WERI-Rb-1 (cell line): ENCODE results near the gene SCP2D1.

Source experiments
- DNase-seq: peaks from one replicate; pipeline ENCODE4 v3.0.0-alpha.2; 2020
- H3K27ac ChIP-seq: fragments of 250-450 bp; sonication (Bioruptor Pico); 2 replicates; pipeline ENCODE4 v1.5.1; 2020; ENCODE audit warnings: mild to moderate bottlenecking, moderate library complexity
- H3K27me3 ChIP-seq: fragments of 250-450 bp; sonication (Bioruptor Pico); 2 replicates; pipeline ENCODE4 v1.5.1; 2021; ENCODE audit warnings: mild to moderate bottlenecking, low read depth, moderate library complexity; ENCODE audit not compliant: insufficient read depth, severe bottlenecking
- H3K36me3 ChIP-seq: fragments of 250-450 bp; sonication (Bioruptor Pico); 2 replicates; pipeline ENCODE4 v1.5.1; 2020; ENCODE audit warnings: mild to moderate bottlenecking, moderate library complexity
- H3K4me3 ChIP-seq: 2 replicates; pipeline ENCODE4 v1.5.1; 2011; ENCODE audit warnings: low read depth, mild to moderate bottlenecking, control low read depth, low read length
- H3K9me3 ChIP-seq: fragments of 250-450 bp; sonication (Bioruptor Pico); 2 replicates; pipeline ENCODE4 v1.5.1; 2021; ENCODE audit warnings: mild to moderate bottlenecking, moderate library complexity; ENCODE audit not compliant: severe bottlenecking
- TF ChIP-seq, protein P1 (sequence below): IDR thresholded peaks from 2 replicates; pipeline ENCODE4 v1.5.1; 2011; ENCODE audit warnings: low read depth, mild to moderate bottlenecking, control low read depth, inconsistent platforms, low read length

The SCP2D1 gene

DNA sequence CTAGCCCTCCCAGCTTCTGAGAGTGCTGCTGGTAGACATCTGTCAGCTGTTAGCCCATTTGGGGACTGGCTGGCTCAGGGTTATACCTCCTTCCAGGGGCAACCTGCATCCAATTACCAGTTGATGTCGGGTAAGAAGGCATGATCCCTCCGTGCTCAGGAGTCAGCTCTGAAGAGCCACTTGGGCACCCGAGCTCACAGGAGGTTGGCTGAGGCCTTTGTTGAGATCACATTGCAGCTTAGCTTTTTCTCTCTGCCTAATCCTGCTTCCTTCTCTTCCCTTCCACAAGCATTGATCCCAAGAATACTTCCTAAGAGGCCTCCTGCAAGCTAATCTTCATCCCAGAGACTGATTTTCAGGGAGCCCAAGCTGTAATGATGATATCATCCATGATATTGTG lies 35.5 kb downstream of the SCP2D1 start:
- peaks cover 59% of the 10 kb centered on the region for H3K27me3 ChIP-seq

GRCh38 chr20:18851629-18852028 lies 38.0 kb downstream of the SCP2D1 start:
- Histone ChIP-seq H3K27ac (no peak overlapping the region), H3K27me3 (peaks cover 47% of the 10 kb centered on the region), H3K4me3 (no peak overlapping the region), H3K36me3 (no peaks in the 10 kb centered on the region), H3K9me3 (no peaks in the 10 kb centered on the region)
- no peak for DNase-seq
- TF ChIP-seq, protein P1, sequence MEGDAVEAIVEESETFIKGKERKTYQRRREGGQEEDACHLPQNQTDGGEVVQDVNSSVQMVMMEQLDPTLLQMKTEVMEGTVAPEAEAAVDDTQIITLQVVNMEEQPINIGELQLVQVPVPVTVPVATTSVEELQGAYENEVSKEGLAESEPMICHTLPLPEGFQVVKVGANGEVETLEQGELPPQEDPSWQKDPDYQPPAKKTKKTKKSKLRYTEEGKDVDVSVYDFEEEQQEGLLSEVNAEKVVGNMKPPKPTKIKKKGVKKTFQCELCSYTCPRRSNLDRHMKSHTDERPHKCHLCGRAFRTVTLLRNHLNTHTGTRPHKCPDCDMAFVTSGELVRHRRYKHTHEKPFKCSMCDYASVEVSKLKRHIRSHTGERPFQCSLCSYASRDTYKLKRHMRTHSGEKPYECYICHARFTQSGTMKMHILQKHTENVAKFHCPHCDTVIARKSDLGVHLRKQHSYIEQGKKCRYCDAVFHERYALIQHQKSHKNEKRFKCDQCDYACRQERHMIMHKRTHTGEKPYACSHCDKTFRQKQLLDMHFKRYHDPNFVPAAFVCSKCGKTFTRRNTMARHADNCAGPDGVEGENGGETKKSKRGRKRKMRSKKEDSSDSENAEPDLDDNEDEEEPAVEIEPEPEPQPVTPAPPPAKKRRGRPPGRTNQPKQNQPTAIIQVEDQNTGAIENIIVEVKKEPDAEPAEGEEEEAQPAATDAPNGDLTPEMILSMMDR: no peak

More for the DNA sequence above, 35.5 kb downstream of the SCP2D1 start:
- Histone ChIP-seq H3K27ac (no peak overlapping the region), H3K36me3 (no peaks in the 10 kb centered on the region), H3K4me3 (no peak overlapping the region), H3K9me3 (no peaks in the 10 kb centered on the region)
- TF ChIP-seq, protein P1: no peak
- peak; percentile 64 for DNase-seq

- Histone ChIP-seq H3K4me3 (no peak overlapping the region), H3K27ac (no peak overlapping the region), H3K9me3 (no peaks in the 10 kb centered on the region), H3K27me3 (peaks cover 41% of the 10 kb centered on the region), H3K36me3 (no peaks in the 10 kb centered on the region)
- DNase-seq: no peak
- TF ChIP-seq, protein P1: no peak
Observed at GRCh38 chr20:18852318-18852717, 38.7 kb downstream of the SCP2D1 start.

DNA sequence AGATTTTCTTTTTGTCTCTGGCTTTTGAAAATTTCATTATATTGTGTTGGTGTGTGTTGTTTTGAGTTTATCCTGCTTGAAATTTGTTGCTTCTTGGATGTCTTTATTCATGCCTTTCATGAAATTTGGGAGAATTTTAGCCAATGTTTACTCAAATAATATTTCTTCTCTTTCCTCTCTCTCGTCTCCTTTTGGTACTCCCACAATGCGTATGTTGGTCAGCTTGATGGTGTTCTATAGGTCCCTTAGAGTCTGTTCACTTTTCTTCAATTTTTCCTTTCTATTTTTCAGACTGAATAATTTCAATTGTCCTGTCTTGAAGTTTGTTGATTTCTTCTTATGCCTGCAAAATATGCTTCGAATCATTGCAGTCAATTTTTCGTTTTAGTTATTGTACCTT lies 39.6 kb downstream of the SCP2D1 start:
- TF ChIP-seq, protein P1: no peak
- H3K9me3 ChIP-seq: no peaks in the 10 kb centered on the region
- DNase-seq: no peak
- H3K36me3 ChIP-seq: no peaks in the 10 kb centered on the region
- no peak overlapping the region for H3K4me3 ChIP-seq
- H3K27ac ChIP-seq: no peak overlapping the region
- H3K27me3 ChIP-seq: peaks cover 37% of the 10 kb centered on the region

GRCh38 chr20:18853946-18854646 lies 40.5 kb downstream of the SCP2D1 start:
- peaks cover 32% of the 10 kb centered on the region for H3K27me3 ChIP-seq
- TF ChIP-seq, protein P1: no peak
- H3K27ac ChIP-seq: no peak overlapping the region
- H3K36me3 ChIP-seq: no peaks in the 10 kb centered on the region
- no peak for DNase-seq
- H3K4me3 ChIP-seq: no peak overlapping the region
- H3K9me3 ChIP-seq: no peaks in the 10 kb centered on the region

- TF ChIP-seq, protein P1: no peak
- Histone ChIP-seq H3K4me3 (no peak overlapping the region), H3K9me3 (no peaks in the 10 kb centered on the region), H3K36me3 (no peaks in the 10 kb centered on the region), H3K27ac (no peak overlapping the region), H3K27me3 (peaks cover 22% of the 10 kb centered on the region)
- no peak for DNase-seq
Observed at GRCh38 chr20:18855882-18856281, 42.3 kb downstream of the SCP2D1 start.
